Activated naive CD8-positive, alpha-beta T cell (primary cell): ENCODE results near the gene A4GALT.
"Not testable (repeated sequence)": the region's sequence is repeated elsewhere in the genome, so short reads cannot be mapped to it uniquely, and the experiment has no call there.

Experiments used
- H3K27ac Mint-ChIP-seq: one replicate; pipeline ENCODE4 v1.8.0; 2021; ENCODE audit warnings: mixed read lengths
- H3K27me3 Mint-ChIP-seq: one replicate; pipeline ENCODE4 v1.8.0; 2021; ENCODE audit warnings: mixed read lengths
- H3K36me3 Mint-ChIP-seq: one replicate; pipeline ENCODE4 v1.8.0; 2021; ENCODE audit warnings: mixed read lengths
- H3K4me1 Mint-ChIP-seq: one replicate; pipeline ENCODE4 v1.8.0; 2021; ENCODE audit warnings: low read depth, mixed read lengths
- H3K4me3 Mint-ChIP-seq: one replicate; pipeline ENCODE4 v1.8.0; 2021; ENCODE audit warnings: mild to moderate bottlenecking, mixed read lengths
- H3K9me3 Mint-ChIP-seq: one replicate; pipeline ENCODE4 v1.8.0; 2021; ENCODE audit warnings: low read depth, mixed read lengths

The A4GALT gene

DNA sequence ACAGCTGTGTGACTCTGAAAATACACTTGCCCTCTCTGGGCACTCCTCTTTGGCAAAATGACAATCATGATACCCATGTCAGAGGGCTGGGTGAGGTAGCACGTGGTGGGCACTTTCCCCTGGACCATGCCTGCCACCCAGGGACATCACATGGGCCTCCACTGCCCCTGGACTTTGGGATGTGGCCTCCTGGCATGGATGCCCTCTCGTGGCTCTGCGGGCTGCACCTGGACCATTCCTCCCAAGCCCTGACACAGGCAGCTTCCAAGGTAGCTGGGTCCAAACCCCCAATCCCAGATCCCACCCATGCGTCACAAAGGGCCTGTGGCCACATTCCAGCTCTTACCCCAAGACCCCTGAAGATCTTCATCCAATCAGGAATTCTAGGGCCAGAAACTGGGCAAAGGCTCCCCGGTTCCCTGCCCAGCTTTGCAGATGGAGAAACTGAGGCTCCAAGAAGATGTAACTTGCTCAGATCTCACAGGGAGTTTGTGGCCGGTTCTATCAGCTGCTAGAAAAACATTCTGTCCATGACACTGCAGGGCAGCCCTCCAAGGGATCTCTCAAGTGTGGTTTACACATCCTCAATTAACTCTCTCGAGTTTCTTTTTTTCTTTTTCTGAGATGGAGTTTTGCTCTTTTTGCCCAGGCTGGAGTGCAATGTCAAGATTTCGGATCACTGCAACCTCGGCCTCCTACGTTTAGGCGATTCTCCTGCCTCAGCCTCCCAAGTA is 36.0 kb downstream of the A4GALT start:
- no peaks in the 10 kb centered on the region for H3K36me3 Mint-ChIP-seq
- no peak overlapping the region for H3K27ac Mint-ChIP-seq
- H3K4me1 Mint-ChIP-seq, result no peaks in the 10 kb centered on the region
- peaks cover under 1% of the 10 kb centered on the region for H3K9me3 Mint-ChIP-seq
- H3K4me3 Mint-ChIP-seq, result no peak overlapping the region
- H3K27me3 Mint-ChIP-seq, result no peaks in the 10 kb centered on the region

- no peak overlapping the region for H3K27ac Mint-ChIP-seq
- no peaks in the 10 kb centered on the region for H3K27me3 Mint-ChIP-seq
- H3K4me1 Mint-ChIP-seq, result no peaks in the 10 kb centered on the region
- no peaks in the 10 kb centered on the region for H3K36me3 Mint-ChIP-seq
- no peak overlapping the region for H3K4me3 Mint-ChIP-seq
- H3K9me3 Mint-ChIP-seq, result peaks cover 6% of the 10 kb centered on the region
Observed at GRCh38 chr22:42683578-42684283, 36.9 kb downstream of the A4GALT start.

DNA sequence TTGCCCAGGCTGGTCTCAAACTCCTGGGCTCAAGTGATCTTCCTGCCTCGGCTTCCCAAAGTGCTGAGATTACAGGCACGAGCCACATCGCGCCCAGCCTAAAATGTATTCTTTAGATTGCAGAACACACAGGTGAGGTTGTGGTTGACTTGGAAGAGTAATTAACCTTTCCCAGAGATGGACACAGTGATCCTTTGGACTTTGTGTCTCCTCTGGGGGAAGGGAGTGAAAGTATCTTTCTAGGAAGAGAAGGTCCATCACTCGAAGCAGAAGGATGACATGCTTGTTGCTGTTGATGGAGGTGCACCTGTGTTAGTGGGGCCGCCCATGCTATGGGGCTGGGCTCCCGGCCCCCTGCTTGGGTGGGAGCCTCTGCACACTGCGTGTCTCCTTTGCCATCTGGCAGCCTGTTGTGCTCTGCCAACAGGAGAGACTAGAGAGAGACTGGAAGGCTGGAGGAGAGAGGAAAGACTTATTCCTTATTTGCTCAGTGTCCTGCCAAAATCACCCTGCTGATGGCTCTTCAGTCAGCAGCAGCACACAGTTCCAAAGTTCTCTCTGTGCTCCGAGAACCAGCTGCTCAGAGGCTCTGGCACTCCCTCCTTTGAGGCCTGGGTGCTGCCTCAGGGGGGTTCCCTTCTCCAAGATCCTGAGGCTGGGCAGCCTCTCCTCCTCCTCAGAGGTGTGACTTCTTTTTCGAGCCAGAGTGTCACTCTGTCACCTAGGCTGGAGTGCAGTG is 38.4 kb downstream of the A4GALT start:
- no peaks in the 10 kb centered on the region for H3K36me3 Mint-ChIP-seq
- no peaks in the 10 kb centered on the region for H3K4me1 Mint-ChIP-seq
- no peaks in the 10 kb centered on the region for H3K27me3 Mint-ChIP-seq
- H3K4me3 Mint-ChIP-seq, result no peak overlapping the region
- no peak overlapping the region for H3K27ac Mint-ChIP-seq
- peaks cover 6% of the 10 kb centered on the region for H3K9me3 Mint-ChIP-seq

DNA sequence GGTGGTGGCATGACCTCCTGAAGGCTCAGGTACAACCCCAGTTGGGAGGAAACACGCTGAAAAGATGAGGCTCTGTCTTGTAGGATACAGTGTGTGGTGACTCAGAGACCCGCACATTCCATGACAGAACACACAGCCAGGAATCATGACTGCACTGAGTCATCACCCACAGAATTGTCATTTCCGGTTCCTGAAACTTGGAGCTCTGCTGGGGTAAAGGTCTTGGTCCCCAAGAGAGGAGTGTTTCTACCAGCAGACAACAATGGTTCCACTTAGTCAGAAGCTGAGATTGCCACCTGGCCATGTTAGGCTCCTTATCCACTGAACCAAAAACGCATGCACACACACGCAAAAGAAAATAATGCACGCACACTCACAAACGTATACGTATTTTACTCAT is 40.0 kb downstream of the A4GALT start:
- no peaks in the 10 kb centered on the region for H3K36me3 Mint-ChIP-seq
- H3K9me3 Mint-ChIP-seq, result peaks cover 6% of the 10 kb centered on the region
- H3K4me3 Mint-ChIP-seq, result no peak overlapping the region
- H3K4me1 Mint-ChIP-seq, result no peaks in the 10 kb centered on the region
- H3K27ac Mint-ChIP-seq, result no peak overlapping the region
- no peaks in the 10 kb centered on the region for H3K27me3 Mint-ChIP-seq

GRCh38 chr22:42679691-42680090 is 41.0 kb downstream of the A4GALT start:
- Mint-ChIP-seq H3K4me3 (no peak overlapping the region), H3K27ac (no peak overlapping the region), H3K4me1 (no peaks in the 10 kb centered on the region), H3K9me3 (peaks cover 6% of the 10 kb centered on the region), H3K36me3 (no peaks in the 10 kb centered on the region), H3K27me3 (no peaks in the 10 kb centered on the region)

DNA sequence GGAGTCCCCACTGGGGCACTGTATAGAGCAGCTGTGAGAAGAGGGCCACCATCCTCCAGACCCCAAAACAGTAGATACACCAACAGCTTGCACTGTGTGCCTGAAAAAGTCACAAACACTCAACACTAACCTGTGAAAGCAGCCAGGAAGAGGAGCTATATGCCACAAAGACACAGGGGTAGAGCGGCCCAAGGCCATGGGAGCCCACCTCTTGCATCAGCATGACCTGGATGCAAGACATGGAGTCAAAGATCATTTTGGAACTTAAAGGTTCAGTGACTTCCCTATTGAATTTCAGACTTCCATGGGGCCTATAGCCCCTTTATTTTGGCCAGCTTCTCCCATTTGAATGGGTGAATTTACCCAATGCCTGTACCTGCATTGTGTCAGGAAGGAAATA is 41.8 kb downstream of the A4GALT start:
- H3K9me3 Mint-ChIP-seq, result peaks cover 6% of the 10 kb centered on the region
- no peaks in the 10 kb centered on the region for H3K4me1 Mint-ChIP-seq
- no peaks in the 10 kb centered on the region for H3K27me3 Mint-ChIP-seq
- no peaks in the 10 kb centered on the region for H3K36me3 Mint-ChIP-seq
- no peak overlapping the region for H3K27ac Mint-ChIP-seq
- H3K4me3 Mint-ChIP-seq, result no peak overlapping the region

DNA sequence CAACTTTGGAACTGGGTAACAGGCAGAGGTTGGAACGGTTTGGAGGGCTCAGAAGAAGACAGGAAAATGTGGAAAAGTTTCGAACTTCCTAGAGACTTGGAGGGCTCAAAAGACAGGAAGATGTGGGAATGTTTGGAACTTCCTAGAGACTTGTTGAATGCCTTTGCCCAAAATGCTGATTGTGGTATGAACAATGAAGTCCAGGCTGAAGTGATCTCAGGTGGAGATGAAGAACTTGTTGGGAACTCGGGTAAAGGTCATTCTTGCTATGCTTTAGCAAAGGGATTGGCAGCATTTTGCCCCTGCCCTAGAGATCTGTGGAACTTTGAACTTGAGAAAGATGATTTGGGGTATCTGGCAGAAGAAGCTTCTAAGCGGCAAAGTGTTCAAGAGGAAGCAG is 42.7 kb downstream of the A4GALT start:
- H3K4me1 Mint-ChIP-seq, H3K36me3 Mint-ChIP-seq, H3K4me3 Mint-ChIP-seq, H3K27me3 Mint-ChIP-seq, H3K9me3 Mint-ChIP-seq, H3K27ac Mint-ChIP-seq: not testable (repeated sequence)

GRCh38 chr22:42676059-42676607 is 44.5 kb downstream of the A4GALT start:
- H3K4me3 Mint-ChIP-seq, result no peak overlapping the region
- no peak overlapping the region for H3K27ac Mint-ChIP-seq
- H3K27me3 Mint-ChIP-seq, result no peaks in the 10 kb centered on the region
- peaks cover 6% of the 10 kb centered on the region for H3K9me3 Mint-ChIP-seq
- H3K36me3 Mint-ChIP-seq, result no peaks in the 10 kb centered on the region
- peaks cover 4% of the 10 kb centered on the region for H3K4me1 Mint-ChIP-seq

DNA sequence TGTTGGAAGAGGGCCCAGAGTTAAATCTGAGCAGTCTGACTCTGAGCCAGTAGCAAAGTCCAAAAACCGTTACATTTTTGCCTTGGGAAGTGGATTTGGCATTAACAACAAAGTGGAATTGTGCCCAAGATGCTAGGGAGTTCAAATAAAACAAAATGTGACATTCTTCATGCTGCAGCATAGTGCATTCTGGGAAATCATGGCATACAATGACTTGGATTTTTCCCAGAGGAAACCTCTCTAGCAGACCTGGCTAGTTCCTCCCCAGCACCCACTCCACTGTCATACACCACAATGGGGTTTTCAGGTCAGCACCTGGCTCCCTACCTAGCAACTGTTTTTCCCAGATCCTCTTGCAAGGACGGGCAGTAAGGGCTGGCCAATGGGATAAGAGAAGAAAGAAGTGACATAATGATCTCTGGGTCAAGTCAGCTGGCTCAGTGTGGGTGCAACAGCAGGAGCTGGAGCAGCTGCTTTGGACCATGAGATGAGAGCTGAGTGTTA is 46.7 kb downstream of the A4GALT start:
- H3K9me3 Mint-ChIP-seq, result no peaks in the 10 kb centered on the region

GRCh38 chr22:42673071-42673470 is 47.6 kb downstream of the A4GALT start:
- H3K4me1 Mint-ChIP-seq, H3K27me3 Mint-ChIP-seq, H3K36me3 Mint-ChIP-seq, H3K4me3 Mint-ChIP-seq, H3K9me3 Mint-ChIP-seq, H3K27ac Mint-ChIP-seq: not testable (repeated sequence)

More for the DNA sequence above, 46.7 kb downstream of the A4GALT start:
- no peaks in the 10 kb centered on the region for H3K27me3 Mint-ChIP-seq
- H3K27ac Mint-ChIP-seq, result no peak overlapping the region
- H3K4me1 Mint-ChIP-seq, result peaks cover 6% of the 10 kb centered on the region
- no peaks in the 10 kb centered on the region for H3K36me3 Mint-ChIP-seq
- no peak overlapping the region for H3K4me3 Mint-ChIP-seq

DNA sequence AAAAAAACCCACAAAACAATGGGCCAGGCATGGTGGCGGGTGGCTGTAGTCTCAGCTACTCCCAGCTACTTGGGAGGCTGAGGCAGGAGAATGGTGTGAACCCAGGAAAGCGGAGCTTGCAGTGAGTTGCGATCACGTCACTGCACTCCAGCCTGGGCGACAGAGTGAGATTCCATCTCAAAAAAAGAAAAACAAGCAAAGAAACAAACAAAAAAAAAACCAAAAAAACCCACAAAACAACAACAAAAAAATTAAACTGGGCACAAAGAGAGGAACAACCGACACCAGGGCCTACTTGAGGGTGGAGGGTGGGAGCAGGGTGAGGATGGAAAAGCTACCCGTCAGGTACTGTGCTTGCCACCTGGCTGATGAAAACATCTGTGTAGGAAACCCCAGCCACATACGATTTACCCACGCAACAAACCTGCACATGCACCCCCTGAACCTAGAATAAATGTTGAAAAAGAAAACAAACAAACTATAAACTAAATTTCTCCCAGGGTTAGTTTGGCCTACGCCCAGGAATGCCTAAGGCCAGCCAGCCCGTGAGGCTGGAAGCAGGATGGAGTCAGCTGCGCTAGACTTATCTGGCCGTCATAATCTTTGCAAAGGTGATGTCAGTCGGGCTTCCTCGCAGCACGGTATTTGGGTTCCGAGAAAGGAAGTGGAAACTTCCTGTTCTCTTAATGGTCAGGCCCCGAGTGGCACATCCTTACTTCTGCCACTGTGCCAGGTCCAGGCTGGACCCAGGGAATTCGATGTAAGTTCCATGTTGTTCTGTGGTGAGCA is 49.6 kb downstream of the A4GALT start:
- H3K4me1 Mint-ChIP-seq, result peaks cover 6% of the 10 kb centered on the region
- H3K9me3 Mint-ChIP-seq, result no peaks in the 10 kb centered on the region
- no peaks in the 10 kb centered on the region for H3K36me3 Mint-ChIP-seq
- H3K27me3 Mint-ChIP-seq, result no peaks in the 10 kb centered on the region
- no peak overlapping the region for H3K4me3 Mint-ChIP-seq
- no peak overlapping the region for H3K27ac Mint-ChIP-seq

- Mint-ChIP-seq H3K4me3 (no peak overlapping the region), H3K36me3 (no peaks in the 10 kb centered on the region), H3K4me1 (peaks cover 6% of the 10 kb centered on the region), H3K27ac (no peak overlapping the region), H3K9me3 (no peaks in the 10 kb centered on the region), H3K27me3 (no peaks in the 10 kb centered on the region)
Observed at GRCh38 chr22:42670046-42670445, 50.6 kb downstream of the A4GALT start.

DNA sequence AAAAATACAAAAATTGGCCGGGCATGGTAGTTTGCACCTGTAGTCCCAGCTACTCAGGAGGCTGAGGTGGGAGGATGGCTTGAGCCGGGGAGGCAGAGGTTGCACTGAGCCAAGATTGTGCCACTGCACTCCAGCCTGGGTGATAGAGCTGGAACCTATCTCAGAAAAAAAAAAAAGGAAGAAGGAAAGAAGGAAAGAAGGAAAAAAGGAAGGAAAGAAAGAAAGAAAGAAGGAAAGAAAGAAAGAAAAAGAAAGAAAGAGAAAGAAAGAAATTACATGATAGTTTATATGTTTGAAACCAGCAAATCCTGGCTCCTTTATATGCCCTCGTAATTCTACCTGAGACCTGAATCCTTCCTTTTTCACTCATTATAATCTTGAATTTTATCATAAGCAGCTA is 54.3 kb downstream of the A4GALT start:
- H3K9me3 Mint-ChIP-seq, H3K27ac Mint-ChIP-seq, H3K4me3 Mint-ChIP-seq, H3K27me3 Mint-ChIP-seq, H3K36me3 Mint-ChIP-seq, H3K4me1 Mint-ChIP-seq: not testable (repeated sequence)

DNA sequence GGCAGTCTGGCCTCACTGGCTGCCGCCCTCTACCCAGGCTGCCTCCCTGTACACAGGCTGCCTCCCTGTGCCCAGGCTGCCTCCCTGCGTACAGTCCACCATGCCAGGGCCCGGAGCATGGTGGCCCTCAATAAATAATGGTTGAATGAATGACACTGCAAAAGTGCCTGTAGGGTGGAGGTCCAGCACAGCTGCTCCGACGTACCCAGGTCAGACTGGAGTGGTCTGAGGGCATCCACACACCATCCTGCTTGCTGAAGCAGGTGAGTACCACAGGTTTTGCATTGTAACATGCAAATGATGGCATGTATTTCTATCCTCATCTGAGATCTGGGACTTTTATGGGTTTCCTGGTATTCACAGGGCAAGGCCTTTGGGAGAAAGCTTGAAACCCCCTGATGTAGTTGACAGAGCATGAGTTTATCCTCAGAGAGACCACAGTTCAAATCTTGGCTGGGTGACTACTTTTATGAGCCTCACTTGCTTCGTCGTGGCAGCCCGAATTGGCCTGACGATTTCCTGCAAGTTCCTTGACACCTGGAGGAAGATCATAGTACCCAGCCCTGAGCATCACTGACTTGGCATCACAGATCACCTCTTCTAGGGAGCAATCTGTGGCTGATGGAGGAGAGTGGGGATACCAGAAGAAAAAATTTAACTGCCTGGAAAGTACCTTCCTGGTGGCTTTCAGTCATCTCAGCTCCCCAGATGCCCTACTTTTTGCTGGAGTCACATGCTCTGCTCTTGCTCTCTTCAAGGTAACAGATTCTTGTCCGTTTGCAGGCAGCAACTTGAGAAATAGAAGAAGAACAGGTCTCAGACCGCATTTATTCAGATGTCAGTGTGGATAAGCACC is 55.5 kb downstream of the A4GALT start:
- no peaks in the 10 kb centered on the region for H3K9me3 Mint-ChIP-seq
- H3K27ac Mint-ChIP-seq, result no peak overlapping the region
- H3K4me3 Mint-ChIP-seq, result no peak overlapping the region
- H3K4me1 Mint-ChIP-seq, result no peaks in the 10 kb centered on the region
- H3K36me3 Mint-ChIP-seq, result no peaks in the 10 kb centered on the region
- no peaks in the 10 kb centered on the region for H3K27me3 Mint-ChIP-seq
